ENCODE data around the gene LRRC4C. TPM values are rescaled to one million over a fixed set of nuclear protein-coding genes. Genes with fewer than 3 reads are reported as not detected.

LRRC4C gene
- total RNA-seq, 1 donor from 2014 or later, result not detected

DNA sequence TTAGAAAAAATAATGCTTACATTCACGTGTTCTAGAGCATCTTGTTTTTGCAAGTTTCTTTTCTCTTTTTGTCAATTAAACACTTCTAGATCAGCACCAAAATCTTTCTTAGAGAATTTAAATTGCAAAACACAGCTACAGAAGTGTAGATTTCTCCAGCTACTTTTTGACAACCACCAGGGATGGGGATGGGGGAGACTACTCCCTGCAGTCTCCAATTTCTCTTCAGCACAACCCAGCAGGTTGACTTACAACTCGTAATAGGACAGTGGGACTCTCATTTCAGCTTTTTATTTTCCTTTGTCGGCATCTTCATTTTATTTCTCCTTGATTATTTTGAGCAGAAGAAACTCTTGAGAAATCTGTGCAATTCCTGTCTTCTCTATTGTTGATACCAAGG lies 441.2 kb downstream of the LRRC4C start:
- no peak overlapping the region for H3K27ac ChIP-seq
- no peaks in the 10 kb centered on the region for H3K9me3 ChIP-seq
- H3K27me3 ChIP-seq, result no peaks in the 10 kb centered on the region
- intact Hi-C loops (cut with DNase I), result no loop called here
- H3K4me3 ChIP-seq, result no peak overlapping the region
- no peaks in the 10 kb centered on the region for H3K36me3 ChIP-seq
- TF ChIP-seq, protein P1, sequence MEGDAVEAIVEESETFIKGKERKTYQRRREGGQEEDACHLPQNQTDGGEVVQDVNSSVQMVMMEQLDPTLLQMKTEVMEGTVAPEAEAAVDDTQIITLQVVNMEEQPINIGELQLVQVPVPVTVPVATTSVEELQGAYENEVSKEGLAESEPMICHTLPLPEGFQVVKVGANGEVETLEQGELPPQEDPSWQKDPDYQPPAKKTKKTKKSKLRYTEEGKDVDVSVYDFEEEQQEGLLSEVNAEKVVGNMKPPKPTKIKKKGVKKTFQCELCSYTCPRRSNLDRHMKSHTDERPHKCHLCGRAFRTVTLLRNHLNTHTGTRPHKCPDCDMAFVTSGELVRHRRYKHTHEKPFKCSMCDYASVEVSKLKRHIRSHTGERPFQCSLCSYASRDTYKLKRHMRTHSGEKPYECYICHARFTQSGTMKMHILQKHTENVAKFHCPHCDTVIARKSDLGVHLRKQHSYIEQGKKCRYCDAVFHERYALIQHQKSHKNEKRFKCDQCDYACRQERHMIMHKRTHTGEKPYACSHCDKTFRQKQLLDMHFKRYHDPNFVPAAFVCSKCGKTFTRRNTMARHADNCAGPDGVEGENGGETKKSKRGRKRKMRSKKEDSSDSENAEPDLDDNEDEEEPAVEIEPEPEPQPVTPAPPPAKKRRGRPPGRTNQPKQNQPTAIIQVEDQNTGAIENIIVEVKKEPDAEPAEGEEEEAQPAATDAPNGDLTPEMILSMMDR (IDR thresholded peaks at IDR 0.05), result no peak
- H3K4me1 ChIP-seq, result no peaks in the 10 kb centered on the region
- no peak for DNase-seq (ENCODE audit: low spot score in 2 of 2)

DNA sequence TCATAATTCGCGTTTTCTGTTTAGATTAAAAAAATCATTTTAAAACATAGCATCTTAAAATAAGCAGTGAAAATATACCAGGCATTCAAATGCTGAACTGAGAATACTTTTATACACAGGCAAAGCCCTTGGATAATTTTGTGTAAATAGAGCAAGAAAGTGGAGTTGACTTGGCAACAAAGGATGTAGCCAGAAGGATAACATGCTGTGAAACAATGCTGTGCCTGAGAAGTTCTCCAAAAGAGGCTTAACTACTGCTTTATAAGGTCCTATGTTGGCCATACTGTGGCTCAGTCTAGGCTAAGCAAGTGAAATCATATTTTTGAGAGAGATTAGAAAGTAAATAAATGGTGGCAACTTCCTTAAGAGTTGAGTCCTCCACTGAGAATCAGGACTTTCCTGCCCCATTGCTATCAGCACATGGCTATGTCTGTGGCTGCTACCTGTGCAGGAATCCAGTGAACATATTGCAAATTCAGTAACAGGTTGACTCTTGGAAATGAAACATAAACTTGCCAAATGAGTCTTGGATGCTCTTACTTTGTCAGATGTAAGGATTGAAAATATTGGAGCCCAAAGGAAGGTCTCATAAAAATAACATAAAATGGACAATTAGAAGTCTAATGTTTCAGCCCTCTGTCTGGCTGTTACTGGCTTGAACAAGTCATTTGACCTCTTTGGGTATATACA lies 448.9 kb downstream of the LRRC4C start:
- Histone ChIP-seq H3K36me3 (no peaks in the 10 kb centered on the region), H3K4me1 (no peaks in the 10 kb centered on the region), H3K4me3 (no peak overlapping the region), H3K27me3 (no peaks in the 10 kb centered on the region), H3K9me3 (no peaks in the 10 kb centered on the region), H3K27ac (no peak overlapping the region)
- TF ChIP-seq, protein P1 (IDR thresholded peaks at IDR 0.05), result no peak
- no peak for DNase-seq (ENCODE audit: low spot score in 2 of 2)
- intact Hi-C loops (cut with DNase I), result no loop called here

DNA sequence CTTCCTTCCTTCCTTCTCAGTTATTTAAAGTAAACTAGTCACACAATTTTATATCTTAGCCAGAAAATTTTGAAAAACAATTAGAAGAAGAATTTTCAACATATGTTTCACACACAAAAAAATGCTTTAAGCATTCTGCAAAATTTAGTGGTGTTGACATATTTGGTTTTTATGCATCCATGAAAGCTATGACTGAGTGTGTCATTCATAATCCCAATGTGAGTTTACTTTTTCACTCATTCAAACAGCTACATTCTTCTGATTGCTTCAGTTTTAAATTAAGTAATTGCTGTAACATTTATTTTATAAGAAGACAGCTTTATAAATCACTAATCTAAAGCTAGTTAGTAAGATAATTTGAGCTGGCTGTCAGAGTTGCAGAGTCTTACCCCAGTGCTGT lies 453.5 kb downstream of the LRRC4C start:
- Histone ChIP-seq H3K4me3 (no peak overlapping the region), H3K27me3 (no peaks in the 10 kb centered on the region), H3K9me3 (no peaks in the 10 kb centered on the region), H3K36me3 (no peaks in the 10 kb centered on the region), H3K4me1 (no peaks in the 10 kb centered on the region), H3K27ac (no peak overlapping the region)
- DNase-seq (ENCODE audit: low spot score in 2 of 2), result no peak
- TF ChIP-seq, protein P1 (IDR thresholded peaks at IDR 0.05), result no peak
- intact Hi-C loops (cut with DNase I), result no loop called here

DNA sequence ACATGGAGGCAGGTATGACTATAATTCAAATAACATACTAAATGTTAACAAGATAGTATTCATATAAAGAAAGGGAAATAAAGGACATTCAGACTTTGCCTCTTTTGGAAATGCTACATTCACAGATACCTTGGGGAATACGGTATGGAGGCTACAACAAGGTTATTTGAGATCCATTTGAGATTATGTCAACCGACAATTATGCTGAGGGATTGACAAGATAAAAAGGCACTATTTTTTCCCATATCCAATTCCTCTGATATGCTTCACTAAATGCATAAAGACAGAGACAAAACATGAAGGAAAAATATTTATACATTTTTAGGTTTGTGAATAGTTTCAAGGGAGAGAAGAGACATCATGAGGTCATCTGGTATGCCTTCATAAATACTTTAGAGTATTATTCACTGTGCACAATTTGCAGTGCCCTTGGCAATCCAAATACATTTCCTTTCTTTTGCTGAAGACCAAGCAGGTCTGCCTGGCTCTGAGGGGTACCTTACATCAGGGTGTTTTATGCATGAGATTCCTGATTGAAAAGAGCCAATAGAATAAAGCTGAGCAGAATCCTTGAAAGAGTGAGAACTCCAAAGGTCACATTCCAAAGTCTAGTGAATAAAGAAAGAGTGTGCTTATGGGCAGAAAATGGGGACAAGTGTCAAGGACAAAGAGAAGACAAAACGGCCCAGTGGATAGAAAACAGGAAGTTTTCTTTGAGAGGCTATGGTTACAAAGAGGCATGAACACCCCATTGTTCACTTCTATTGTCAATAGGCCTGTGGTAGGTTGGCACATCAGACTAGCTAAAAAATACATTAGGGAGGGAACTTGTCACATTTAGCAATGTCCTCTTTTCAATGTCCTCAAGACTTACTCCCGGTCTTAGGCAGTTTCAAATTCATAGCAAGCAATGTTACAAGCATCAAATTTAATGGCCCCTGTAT lies 455.8 kb downstream of the LRRC4C start:
- H3K36me3 ChIP-seq, result no peaks in the 10 kb centered on the region
- H3K4me1 ChIP-seq, result no peaks in the 10 kb centered on the region
- H3K9me3 ChIP-seq, result no peaks in the 10 kb centered on the region
- no peaks in the 10 kb centered on the region for H3K27me3 ChIP-seq
- intact Hi-C loops (cut with DNase I), result no loop called here
- DNase-seq (ENCODE audit: low spot score in 2 of 2), result no peak
- TF ChIP-seq, protein P1 (IDR thresholded peaks at IDR 0.05), result no peak
- no peak overlapping the region for H3K4me3 ChIP-seq
- H3K27ac ChIP-seq, result no peak overlapping the region

DNA sequence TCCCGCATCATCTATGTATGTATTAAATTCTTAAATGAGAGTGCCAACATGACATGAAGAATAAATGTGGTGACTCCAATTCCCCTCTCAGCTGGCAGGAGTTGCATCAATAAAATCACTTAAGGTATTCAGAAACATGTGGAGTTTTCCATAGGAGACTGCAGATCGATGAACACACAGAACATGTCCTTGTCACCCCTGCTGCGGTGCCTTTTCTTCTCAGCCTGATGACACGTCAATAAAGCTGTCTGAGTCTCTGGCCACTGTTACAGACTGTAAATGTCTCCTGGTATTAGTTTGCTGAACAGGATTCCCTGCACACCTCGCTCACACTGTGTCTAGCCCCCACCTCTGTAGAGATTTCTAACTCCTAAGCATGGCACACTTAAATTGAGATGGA lies 460.5 kb downstream of the LRRC4C start:
- no peak overlapping the region for H3K4me3 ChIP-seq
- no peaks in the 10 kb centered on the region for H3K36me3 ChIP-seq
- no peaks in the 10 kb centered on the region for H3K27me3 ChIP-seq
- TF ChIP-seq, protein P1 (IDR thresholded peaks at IDR 0.05), result no peak
- H3K4me1 ChIP-seq, result no peaks in the 10 kb centered on the region
- intact Hi-C loops (cut with DNase I), result no loop called here
- H3K9me3 ChIP-seq, result no peaks in the 10 kb centered on the region
- no peak for DNase-seq (ENCODE audit: low spot score in 2 of 2)
- H3K27ac ChIP-seq, result no peak overlapping the region

Data from ascending aorta (tissue), 2 donors.